Liver (tissue), 9 donors: ENCODE results near the gene TRIM4. TPM values are rescaled to one million over a fixed set of nuclear protein-coding genes. Genes with fewer than 3 reads are reported as not detected.
"Not testable (repeated sequence)": the region's sequence is repeated elsewhere in the genome, so short reads cannot be mapped to it uniquely, and the experiment has no call there.

Experiments
- DNase-seq: peaks from one replicate; pipeline ENCODE4 v3.0.0-alpha.2; 2017; ENCODE audit warnings: low spot score
- H3K27ac ChIP-seq, 2 donors: one replicate each; pipeline ENCODE4 v1.7.0; 2013; ENCODE audit warnings: inconsistent platforms in 2 of 2, low read length in 2 of 2, control low read depth in 1 of 2, low read depth in 1 of 2, mild to moderate bottlenecking in 1 of 2
- H3K27me3 ChIP-seq, 4 donors: one replicate each; pipeline versions ENCODE4 v1.6.1 to v1.7.0; 2013; ENCODE audit warnings: low read length in 3 of 4, inconsistent platforms in 1 of 4, mild to moderate bottlenecking in 1 of 4, moderate library complexity in 1 of 4; ENCODE audit not compliant: control insufficient read depth in 4 of 4, insufficient read depth in 4 of 4
- H3K36me3 ChIP-seq, 4 donors: one replicate each; pipeline versions ENCODE4 v1.6.1 to v1.7.0; 2013; ENCODE audit warnings: low read length in 3 of 4, mild to moderate bottlenecking in 3 of 4, low read depth in 1 of 4, moderate library complexity in 1 of 4; ENCODE audit not compliant: control insufficient read depth in 4 of 4, insufficient read depth in 3 of 4
- H3K4me1 ChIP-seq, 4 donors: one replicate each; pipeline versions ENCODE4 v1.6.1 to v1.7.0; 2013; ENCODE audit warnings: low read length in 3 of 4, mild to moderate bottlenecking in 3 of 4, moderate library complexity in 1 of 4; ENCODE audit not compliant: control insufficient read depth in 4 of 4, insufficient read depth in 4 of 4
- H3K4me3 ChIP-seq, 3 donors: one replicate each; pipeline versions ENCODE4 v1.6.1 to v1.7.0; 2013; ENCODE audit warnings: low read length in 3 of 3, control low read depth in 1 of 3, low read depth in 1 of 3, mild to moderate bottlenecking in 1 of 3
- H3K9ac ChIP-seq, 2 donors: one replicate each; pipeline ENCODE4 v1.7.0; 2013; ENCODE audit warnings: low read length in 2 of 2, mild to moderate bottlenecking in 2 of 2, moderate library complexity in 2 of 2, control low read depth in 1 of 2, low read depth in 1 of 2
- H3K9me3 ChIP-seq, 4 donors: one replicate each; pipeline versions ENCODE4 v1.6.1 to v1.7.0; 2013; ENCODE audit warnings: low read length in 3 of 4; ENCODE audit not compliant: control insufficient read depth in 4 of 4
- EGR1 ChIP-seq, 2 donors: IDR thresholded peaks; 2 replicates each; pipeline ENCODE4 v1.6.1; 2016 to 2018; ENCODE audit warnings: antibody characterized with exemption in 2 of 2, low read depth in 2 of 2
- FOXA2 ChIP-seq: IDR thresholded peaks from 2 replicates; pipeline ENCODE4 v1.6.1; 2016; ENCODE audit warnings: antibody characterized with exemption
- GABPA ChIP-seq, 2 donors: IDR thresholded peaks in 1 of 2; conservative IDR thresholded peaks in 1 of 2; 2 replicates each; pipeline ENCODE4 v1.6.1; 2016; ENCODE audit warnings: antibody characterized with exemption in 2 of 2, mild to moderate bottlenecking in 1 of 2, moderate library complexity in 1 of 2
- HNF4A ChIP-seq, 2 donors: conservative IDR thresholded peaks; 2 replicates each; pipeline ENCODE4 v1.6.1; 2016; ENCODE audit warnings: antibody characterized with exemption in 2 of 2, mild to moderate bottlenecking in 2 of 2
- HNF4G ChIP-seq: IDR thresholded peaks from 2 replicates; pipeline ENCODE4 v1.6.1; 2016; ENCODE audit warnings: antibody characterized with exemption
- JUND ChIP-seq, 2 donors: IDR thresholded peaks; 2 replicates each; pipeline ENCODE4 v1.6.1; 2016; ENCODE audit warnings: antibody characterized with exemption in 2 of 2
- MAX ChIP-seq: IDR thresholded peaks from 2 replicates; pipeline ENCODE4 v1.6.1; 2016; ENCODE audit warnings: antibody characterized with exemption
- NR2F2 ChIP-seq: IDR thresholded peaks from 2 replicates; pipeline ENCODE4 v1.6.1; 2016; ENCODE audit warnings: antibody characterized with exemption
- RAD21 ChIP-seq, 2 donors: IDR thresholded peaks; 2 replicates each; pipeline ENCODE4 v1.6.1; 2016; ENCODE audit warnings: antibody characterized with exemption in 2 of 2, mild to moderate bottlenecking in 2 of 2
- REST ChIP-seq: IDR thresholded peaks from 2 replicates; pipeline ENCODE4 v1.6.1; 2016; ENCODE audit warnings: antibody characterized with exemption, mild to moderate bottlenecking
- RXRA ChIP-seq, 2 donors: IDR thresholded peaks; 2 replicates each; pipeline ENCODE4 v1.6.1; 2017 to 2018; ENCODE audit warnings: antibody characterized with exemption in 2 of 2, mild to moderate bottlenecking in 1 of 2
- SP1 ChIP-seq: IDR thresholded peaks from 2 replicates; pipeline ENCODE4 v1.6.1; 2018; ENCODE audit warnings: antibody characterized with exemption, mild to moderate bottlenecking
- YY1 ChIP-seq: IDR thresholded peaks from 2 replicates; pipeline ENCODE4 v1.6.1; 2016; ENCODE audit warnings: antibody characterized with exemption, mild to moderate bottlenecking
- ZBTB33 ChIP-seq: IDR thresholded peaks from 2 replicates; pipeline ENCODE4 v1.6.1; 2016; ENCODE audit warnings: antibody characterized with exemption
- WGBS: extraction: QIAGEN DNeasy Blood & Tissue Kit; methylation state at CpG from one replicate; pipeline ENCODE4 v1.1.7; 2013; 5-methylcytosine and 5-hydroxymethylcytosine counted together
- polyA plus RNA-seq, 2 donors: library from polyadenylated mRNA; stranded (reverse) in 1 of 2; unstranded in 1 of 2; fragments of 200-250 nt in 1 of 2; fragments of >200 nt in 1 of 2; fragmentation: Nextera tagmentation in 1 of 2; extraction: Ambion mirVana in 1 of 2; gene quantifications; one replicate each; pipeline versions ENCODE4 v1.2.1 to v1.2.3, GENCODE V29; 2013 to 2015
- total RNA-seq, 2 donors: library from RNA; depleted of rRNA; stranded (reverse); fragments of >200 nt; gene quantifications; one replicate each; pipeline ENCODE4 v1.2.3, GENCODE V29; 2014
- donor health status: healthy.
- donor health status: healthy.
- donor health status: healthy.
- donor health status: healthy.
- donor health status: healthy.

TRIM4 gene
- total and polyA plus RNA-seq, 4 donors: 11.9 to 23.0 (median 14.6) TPM

GRCh38 chr7:99894738-99895137 lies 24.6 kb downstream of the TRIM4 start:
- no peak for TF ChIP-seq REST
- no peak for TF ChIP-seq HNF4A (conservative IDR thresholded peaks at IDR 0.05)
- TF ChIP-seq JUND (IDR thresholded peaks at IDR 0.05): no peak
- no peak for TF ChIP-seq FOXA2
- TF ChIP-seq ZBTB33: no peak
- no peak for TF ChIP-seq EGR1 (IDR thresholded peaks at IDR 0.05; ENCODE audit: low read depth in 2 of 2)
- TF ChIP-seq NR2F2: no peak
- TF ChIP-seq YY1: no peak
- no peak for TF ChIP-seq RAD21 (IDR thresholded peaks at IDR 0.05)
- TF ChIP-seq HNF4G: no peak
- no peak overlapping the region for H3K9ac ChIP-seq
- H3K4me3 ChIP-seq: no peak overlapping the region
- no peak overlapping the region for H3K27ac ChIP-seq
- no peaks in the 10 kb centered on the region for H3K4me1 ChIP-seq
- no peaks in the 10 kb centered on the region for H3K27me3 ChIP-seq
- no peak for DNase-seq
- no peaks in the 10 kb centered on the region for H3K9me3 ChIP-seq
- peaks cover 0 to 27% (median 6%) of the 10 kb centered on the region in 4 donors for H3K36me3 ChIP-seq

- no peak for DNase-seq
- no peaks in the 10 kb centered on the region for H3K4me1 ChIP-seq
- H3K4me3 ChIP-seq: no peak overlapping the region
- WGBS: 76% methylated on average over 5 of the region's 5 CpGs
- no peaks in the 10 kb centered on the region for H3K27me3 ChIP-seq
- no peak overlapping the region for H3K27ac ChIP-seq
- H3K9me3 ChIP-seq: no peaks in the 10 kb centered on the region
- peaks cover 0 to 16% (median 3%) of the 10 kb centered on the region in 4 donors for H3K36me3 ChIP-seq
- no peak overlapping the region for H3K9ac ChIP-seq
- TF ChIP-seq NR2F2 (no peak), MAX (no peak), EGR1 (IDR thresholded peaks at IDR 0.05; ENCODE audit: low read depth in 2 of 2) (no peak), RXRA (IDR thresholded peaks at IDR 0.05) (no peak), SP1 (no peak), GABPA (IDR thresholded peaks at IDR 0.05 in 1 of 2, conservative IDR thresholded peaks at IDR 0.05 in 1 of 2) (no peak)
Measured at GRCh38 chr7:99893280-99893679, 26.1 kb downstream of the TRIM4 start.

- not testable (repeated sequence) for H3K4me3 ChIP-seq, H3K27ac ChIP-seq, DNase-seq, H3K9me3 ChIP-seq, H3K4me1 ChIP-seq, H3K27me3 ChIP-seq, H3K9ac ChIP-seq
- peaks cover 0 to 16% (median 3%) of the 10 kb centered on the region in 4 donors for H3K36me3 ChIP-seq
- 95% methylated on average over 2 of the region's 2 CpGs for WGBS
Measured at GRCh38 chr7:99890348-99890747, 29.0 kb downstream of the TRIM4 start.

GRCh38 chr7:99888366-99888765 lies 31.0 kb downstream of the TRIM4 start:
- H3K36me3 ChIP-seq: peaks cover 0 to 16% (median 3%) of the 10 kb centered on the region in 4 donors
- not testable (repeated sequence) for DNase-seq, H3K9me3 ChIP-seq, H3K4me1 ChIP-seq, H3K4me3 ChIP-seq, H3K9ac ChIP-seq, H3K27me3 ChIP-seq, H3K27ac ChIP-seq
- WGBS: 83% methylated on average over 28 of the region's 29 CpGs
